HG02970 (cell line): ENCODE measurements around the gene TCF25.
A peak's percentile ranks its signal among the peaks of the same experiment; 100 is the strongest.

Experiments used
- ATAC-seq: cut with Tn5 transposase; IDR thresholded peaks from one replicate; pipeline ENCODE4 v1.9.1; 2021; ENCODE audit warnings: mild to moderate bottlenecking, moderate library complexity, moderate number of reproducible peaks; ENCODE audit not compliant: unreplicated experiment, low FRiP score

Gene TCF25

GRCh38 chr16:89843409-89844350 lies 29.7 kb upstream of the TCF25 start:
- no peak for ATAC-seq

GRCh38 chr16:89844739-89845339 lies 28.6 kb upstream of the TCF25 start:
- ATAC-seq, result no peak

- ATAC-seq, result no peak
Observed at GRCh38 chr16:89845417-89845816, 28.0 kb upstream of the TCF25 start.

- ATAC-seq, result no peak
Observed at GRCh38 chr16:89847051-89847939, 26.1 kb upstream of the TCF25 start.

GRCh38 chr16:89847940-89848297 lies 25.5 kb upstream of the TCF25 start:
- no peak for ATAC-seq

GRCh38 chr16:89848974-89849373 lies 24.4 kb upstream of the TCF25 start:
- ATAC-seq, result no peak

- ATAC-seq, result no peak
Observed at GRCh38 chr16:89853306-89853993, 19.9 kb upstream of the TCF25 start.

- no peak for ATAC-seq
Observed at GRCh38 chr16:89855301-89855945, 18.0 kb upstream of the TCF25 start.

GRCh38 chr16:89855986-89856385 lies 17.4 kb upstream of the TCF25 start:
- no peak for ATAC-seq

- ATAC-seq, result no peak
Observed at GRCh38 chr16:89858973-89859614, 14.3 kb upstream of the TCF25 start.

GRCh38 chr16:89859615-89860007 lies 13.8 kb upstream of the TCF25 start:
- ATAC-seq, result no peak

GRCh38 chr16:89860747-89861304 lies 12.6 kb upstream of the TCF25 start:
- ATAC-seq, result no peak

GRCh38 chr16:89861648-89862047 lies 11.7 kb upstream of the TCF25 start:
- no peak for ATAC-seq

- ATAC-seq, result no peak
Observed at GRCh38 chr16:89862732-89863131, 10.7 kb upstream of the TCF25 start.

- ATAC-seq, result peak; percentile 57
Observed at GRCh38 chr16:89863741-89864526, 9.5 kb upstream of the TCF25 start.

- peak; percentile 18 for ATAC-seq
Observed at GRCh38 chr16:89864527-89864820, 8.9 kb upstream of the TCF25 start.

- ATAC-seq, result no peak
Observed at GRCh38 chr16:89867918-89868317, 5.5 kb upstream of the TCF25 start.

- no peak for ATAC-seq
Observed at GRCh38 chr16:89869911-89870310, 3.5 kb upstream of the TCF25 start.

- ATAC-seq, result no peak
Observed at GRCh38 chr16:89870440-89870839, 3.0 kb upstream of the TCF25 start.
